Bronchial epithelial cell (primary cell): ENCODE data around the gene CETP. TPM values are rescaled to one million over a fixed set of nuclear protein-coding genes. Genes with fewer than 3 reads are reported as not detected.

Experiments used
- DNase-seq: peaks from one replicate; pipeline ENCODE4 v3.0.0-alpha.2; 2010; ENCODE audit warnings: low read depth
- FAIRE-seq: peaks from 2 replicates; lab custom pipeline; 2011; peaks lifted over from hg19 to GRCh38; lab: Jason Lieb, UNC
- H3K27me3 ChIP-seq: 2 replicates; pipeline ENCODE4 v1.5.1; 2011; ENCODE audit warnings: low read length; ENCODE audit not compliant: control insufficient read depth, insufficient read depth
- H3K36me3 ChIP-seq: 2 replicates; pipeline ENCODE4 v1.5.1; 2011; ENCODE audit warnings: low read length; ENCODE audit not compliant: control insufficient read depth, insufficient read depth
- H3K4me3 ChIP-seq: 2 replicates; pipeline ENCODE4 v1.5.1; 2011; ENCODE audit warnings: mild to moderate bottlenecking, low read depth, low read length, control low read depth
- CTCF ChIP-seq: IDR thresholded peaks from 2 replicates; pipeline ENCODE4 v1.5.1; 2011; ENCODE audit warnings: mild to moderate bottlenecking, moderate library complexity, low read length, control low read depth, inconsistent platforms; ENCODE audit not compliant: insufficient read depth, severe bottlenecking
- total RNA-seq: library from RNA; depleted of rRNA; stranded (reverse); fragments of >200 nt; gene quantifications from 2 replicates; pipeline ENCODE4 v1.2.1, GENCODE V29; 2014

CETP gene
- total RNA-seq, 1 donor from 2014 or later, result not detected

GRCh38 chr16:56927471-56927870 is 34.3 kb upstream of the CETP start:
- no peaks in the 10 kb centered on the region for H3K36me3 ChIP-seq
- FAIRE-seq, result no peak
- no peaks in the 10 kb centered on the region for H3K27me3 ChIP-seq
- no peak for TF ChIP-seq CTCF
- no peak for DNase-seq
- H3K4me3 ChIP-seq, result no peak overlapping the region

GRCh38 chr16:56929639-56930038 is 32.1 kb upstream of the CETP start:
- no peaks in the 10 kb centered on the region for H3K27me3 ChIP-seq
- peaks cover 7% of the 10 kb centered on the region for H3K36me3 ChIP-seq
- FAIRE-seq, result no peak
- no peak for DNase-seq
- H3K4me3 ChIP-seq, result no peak overlapping the region
- TF ChIP-seq CTCF, result no peak

- no peak for FAIRE-seq
- Histone ChIP-seq H3K4me3 (no peak overlapping the region), H3K36me3 (peaks cover 7% of the 10 kb centered on the region), H3K27me3 (no peaks in the 10 kb centered on the region)
- TF ChIP-seq CTCF, result no peak
- DNase-seq, result no peak
Measured at GRCh38 chr16:56930486-56931270, 31.1 kb upstream of the CETP start.

GRCh38 chr16:56931271-56931891 is 30.4 kb upstream of the CETP start:
- DNase-seq, result no peak
- peaks cover 9% of the 10 kb centered on the region for H3K36me3 ChIP-seq
- TF ChIP-seq CTCF, result no peak
- H3K4me3 ChIP-seq, result peak overlapping the region; percentile 11
- no peak for FAIRE-seq
- no peaks in the 10 kb centered on the region for H3K27me3 ChIP-seq

GRCh38 chr16:56931892-56932720 is 29.6 kb upstream of the CETP start, which contains the start of gene HERPUD1:
Gene HERPUD1 (plus strand): TSS chr16:56932142. CDS start chr16:56932245, 103 bp downstream.
- no peak for FAIRE-seq
- TF ChIP-seq CTCF, result no peak
- H3K27me3 ChIP-seq, result no peaks in the 10 kb centered on the region

More at GRCh38 chr16:56931892-56932720, 29.6 kb upstream of the CETP start, which contains the start of gene HERPUD1:
- H3K4me3 ChIP-seq, result peak within 1 kb of the TSS; percentile 98
- peak; percentile 90 for DNase-seq
- peaks cover 14% of the 10 kb centered on the region for H3K36me3 ChIP-seq
